GM19452 (cell line): ENCODE results near the gene RSPH6A.
A peak's percentile ranks its signal among the peaks of the same experiment; 100 is the strongest.

ENCODE experiments used
- ATAC-seq: cut with Tn5 transposase; IDR thresholded peaks from one replicate; pipeline ENCODE4 v1.9.1; 2021; ENCODE audit not compliant: unreplicated experiment

Gene RSPH6A

DNA sequence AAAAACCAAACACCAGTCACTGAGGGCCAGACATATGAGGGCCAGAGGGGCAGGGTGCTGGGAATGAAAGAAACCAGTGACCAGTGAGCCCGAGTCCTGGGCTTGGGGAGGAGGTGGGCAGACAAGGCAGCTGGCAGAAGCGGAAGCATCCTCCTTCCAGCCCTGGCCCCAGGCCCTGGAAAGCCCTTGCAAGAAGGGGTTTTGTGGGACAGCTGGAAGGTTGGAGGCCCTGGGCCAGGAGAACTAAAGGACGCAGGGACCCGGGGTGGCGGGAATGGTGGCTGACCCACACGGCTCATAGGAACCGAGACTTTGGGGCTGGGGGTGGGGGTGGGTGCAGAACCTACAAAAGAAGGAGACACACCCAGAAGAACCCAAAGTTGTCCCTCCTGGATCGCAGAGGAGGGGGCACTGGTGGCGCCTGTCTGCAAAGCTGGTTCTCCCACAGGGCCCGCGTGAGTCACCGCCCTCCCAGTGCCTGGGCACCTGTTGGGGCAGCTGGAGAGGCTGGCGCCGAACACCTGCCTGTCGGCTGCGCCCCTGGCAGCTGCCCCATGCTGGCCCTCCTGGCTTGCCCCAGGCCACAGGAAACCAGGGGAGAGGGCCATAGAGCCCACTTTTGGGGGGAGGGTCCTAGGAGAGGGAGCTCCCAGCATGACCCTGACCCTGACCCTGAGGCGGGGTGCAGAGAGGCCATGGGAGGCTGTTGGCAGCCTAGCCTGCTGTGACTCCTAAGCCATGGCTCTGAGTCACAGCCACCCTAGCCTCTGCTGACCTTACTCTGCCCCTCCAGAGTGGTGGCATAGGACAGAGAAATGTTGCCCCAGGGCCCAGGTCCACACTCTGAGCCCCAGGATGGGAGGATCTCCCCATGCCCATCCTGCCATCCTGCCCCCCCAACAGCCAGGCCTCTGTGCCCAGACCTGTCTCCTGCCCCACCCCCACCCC is 33.6 kb downstream of the RSPH6A start:
- ATAC-seq, result no peak

DNA sequence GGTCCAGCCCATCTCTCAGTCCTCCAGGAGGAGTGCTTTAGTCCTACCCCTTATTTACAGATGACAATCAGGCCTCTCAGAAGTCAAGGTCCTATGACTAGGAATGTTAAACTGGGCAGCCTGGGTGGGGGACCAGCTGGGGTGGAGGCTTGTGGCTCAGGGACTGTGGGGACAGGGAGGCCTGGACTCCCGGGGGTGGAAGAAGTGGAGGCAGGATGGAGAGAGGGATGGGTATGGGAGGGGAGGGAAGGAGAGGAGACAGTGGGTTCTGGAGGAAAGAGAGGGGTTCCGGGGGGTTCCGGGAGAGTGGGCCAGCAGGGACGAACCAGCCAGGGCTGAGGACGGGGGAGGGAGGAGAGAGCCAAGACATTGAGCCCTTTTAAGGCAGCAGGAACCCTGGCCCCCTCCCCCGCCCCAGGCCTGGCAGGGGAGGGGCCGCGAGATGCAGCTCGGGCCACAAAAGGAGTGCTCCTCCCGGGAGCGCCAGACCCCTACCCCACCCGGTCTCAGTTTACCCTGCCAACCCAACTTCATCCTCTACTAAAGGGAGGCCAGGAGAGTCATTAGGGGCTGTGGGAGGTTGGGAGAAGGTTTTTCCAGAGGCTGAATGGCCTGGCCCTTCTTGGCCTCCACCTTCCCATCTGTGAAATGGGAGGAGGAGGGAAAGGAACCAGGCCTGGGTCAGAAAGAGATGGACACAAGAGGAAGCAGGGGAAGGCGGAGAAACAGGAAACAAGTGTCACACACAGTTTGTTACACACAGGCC is 34.5 kb downstream of the RSPH6A start:
- no peak for ATAC-seq

DNA sequence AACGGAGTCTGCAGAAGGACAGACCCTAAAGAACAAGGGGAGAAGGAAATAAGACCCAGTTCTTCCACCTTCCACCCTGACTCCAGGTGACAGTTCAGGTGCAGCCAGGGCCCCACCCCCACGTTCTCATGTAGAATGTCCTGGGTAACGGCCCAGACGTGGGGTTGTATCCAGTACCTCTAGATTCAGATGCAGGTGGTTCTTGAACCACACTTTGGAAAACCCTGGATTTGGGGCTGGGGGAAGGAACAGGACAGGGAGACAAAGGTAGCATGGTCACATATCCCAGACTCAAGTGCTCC is 35.0 kb downstream of the RSPH6A start:
- no peak for ATAC-seq

DNA sequence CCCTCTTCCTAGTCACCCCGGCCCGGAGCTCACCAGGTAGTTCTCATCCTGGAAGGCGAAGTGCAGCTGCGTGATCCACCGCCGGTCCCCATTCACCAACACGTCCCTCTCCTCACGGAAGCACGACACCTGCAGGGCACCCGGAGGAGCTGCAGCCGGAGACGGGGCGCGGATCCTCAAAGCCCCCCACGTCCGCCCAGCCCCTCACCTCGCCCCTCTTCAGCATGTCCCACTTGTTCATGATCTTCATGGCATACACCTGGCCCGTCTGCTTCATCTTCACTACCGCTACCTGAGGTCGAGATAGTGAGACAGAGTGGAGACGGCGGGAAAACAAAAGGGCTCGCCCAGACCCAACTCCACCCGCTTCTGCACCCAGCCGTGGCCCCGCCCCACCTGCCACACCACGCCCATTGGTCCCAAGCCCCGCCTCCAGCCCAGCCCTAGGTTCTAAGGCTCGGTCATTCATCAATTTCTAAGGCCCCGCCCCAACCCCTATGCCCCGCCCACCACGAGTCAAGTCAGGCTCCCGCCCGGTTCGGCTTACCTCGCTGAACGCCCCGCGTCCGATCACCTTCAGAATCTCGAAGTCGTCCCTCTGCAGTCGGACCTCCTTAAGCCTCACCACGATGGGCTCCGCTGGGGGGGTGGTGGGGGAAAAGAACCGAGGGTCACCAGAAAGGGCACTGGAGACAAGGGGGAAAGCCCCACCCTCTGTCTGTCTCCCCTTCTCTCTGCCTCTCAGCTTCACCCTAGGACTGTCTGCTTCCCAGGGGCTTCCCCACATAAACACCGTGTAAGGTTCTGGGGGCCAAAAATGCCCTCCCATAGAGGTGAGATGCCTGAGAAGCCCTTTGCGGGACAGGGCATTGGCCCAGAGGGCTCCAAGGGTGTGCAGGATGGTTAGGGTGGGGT is 35.6 kb downstream of the RSPH6A start:
- ATAC-seq, result peak; percentile 85

DNA sequence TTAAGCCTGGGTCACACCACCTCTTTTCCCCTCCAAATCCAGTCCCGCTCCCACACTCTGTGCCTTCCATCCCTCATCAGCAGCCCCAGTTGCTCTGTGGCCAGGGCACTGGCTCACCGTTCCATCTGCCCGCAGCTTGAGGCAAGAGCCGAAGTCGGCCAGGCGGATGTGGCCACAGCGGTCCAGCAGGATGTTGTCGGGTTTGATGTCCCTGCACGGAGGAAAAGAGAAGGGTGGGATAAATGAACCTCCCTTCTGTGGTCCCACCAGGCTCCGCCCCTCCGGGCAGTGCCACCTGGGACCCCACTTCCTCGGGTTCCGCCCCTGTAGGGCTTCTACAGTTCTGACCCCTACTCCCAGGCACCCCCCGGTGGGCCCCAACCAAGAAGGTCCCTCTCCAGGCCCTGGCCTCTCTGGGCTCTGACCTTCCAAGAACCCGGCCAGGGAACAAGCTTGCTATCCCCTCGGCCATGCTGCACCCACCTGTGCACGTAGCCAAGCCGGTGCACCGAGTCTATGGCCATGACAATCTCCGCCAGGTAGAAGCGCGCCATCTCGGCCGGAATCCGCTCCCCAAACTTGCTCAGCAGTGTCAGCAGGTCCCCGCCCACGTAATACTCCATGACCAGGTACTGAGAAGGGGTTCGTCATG is 37.0 kb downstream of the RSPH6A start:
- no peak for ATAC-seq

GRCh38 chr19:45777395-45777961 is 37.6 kb downstream of the RSPH6A start:
- no peak for ATAC-seq

DNA sequence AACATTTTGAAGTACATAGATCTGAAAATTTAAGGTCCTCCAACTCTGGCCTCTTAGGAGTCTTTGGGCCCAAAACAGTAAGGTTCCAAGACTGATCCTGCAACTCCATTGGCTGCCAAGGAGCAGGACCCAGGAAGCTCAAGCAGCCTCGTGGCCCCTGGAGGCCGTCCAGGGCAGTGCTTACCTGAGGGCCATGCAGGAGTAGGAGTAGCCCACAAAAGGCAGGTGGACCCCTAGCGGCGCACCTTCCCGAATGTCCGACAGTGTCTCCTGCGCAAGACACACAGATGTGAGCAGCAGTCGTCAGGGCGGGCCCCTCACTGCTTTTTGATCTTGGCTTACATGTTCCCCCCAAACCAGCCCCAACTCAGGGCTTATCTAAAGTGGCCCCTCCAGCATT is 40.3 kb downstream of the RSPH6A start:
- ATAC-seq, result no peak

- ATAC-seq, result no peak
Observed at GRCh38 chr19:45773384-45773783, 41.7 kb downstream of the RSPH6A start.

GRCh38 chr19:45772912-45773311 is 42.2 kb downstream of the RSPH6A start:
- no peak for ATAC-seq

DNA sequence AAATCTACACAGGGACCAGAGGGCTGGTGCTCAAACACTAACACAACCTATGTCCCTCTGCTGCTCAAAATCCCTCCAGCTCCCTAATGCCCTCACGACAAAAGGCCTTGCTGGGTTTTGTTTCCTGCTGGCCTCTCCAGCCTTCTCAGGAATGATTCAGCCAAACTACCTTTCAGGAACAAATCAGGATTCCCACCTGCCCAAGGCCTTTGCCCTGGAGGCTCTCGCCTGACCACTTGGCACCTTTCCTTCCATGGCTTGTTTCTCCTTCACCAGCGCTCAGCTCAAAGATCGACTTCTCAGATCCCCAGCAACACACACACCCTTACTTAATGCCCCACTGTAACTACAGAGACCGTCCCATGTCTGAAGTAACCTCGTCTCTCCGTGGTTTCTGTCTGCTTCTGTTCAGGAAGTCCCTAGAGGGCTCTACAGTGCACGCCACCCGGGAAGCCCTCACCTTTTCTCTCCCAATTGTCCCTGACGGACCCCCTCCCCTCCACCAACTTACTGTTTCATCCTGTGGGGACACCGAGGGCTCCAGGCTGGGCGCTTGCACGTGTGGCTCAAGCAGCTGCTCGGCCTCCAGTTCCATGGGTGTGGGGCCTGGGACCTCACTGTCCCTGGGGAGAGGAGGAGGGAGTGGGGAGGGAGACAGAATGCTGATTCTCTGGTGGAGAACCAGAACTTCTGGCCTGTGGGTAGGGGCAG is 42.8 kb downstream of the RSPH6A start:
- no peak for ATAC-seq

DNA sequence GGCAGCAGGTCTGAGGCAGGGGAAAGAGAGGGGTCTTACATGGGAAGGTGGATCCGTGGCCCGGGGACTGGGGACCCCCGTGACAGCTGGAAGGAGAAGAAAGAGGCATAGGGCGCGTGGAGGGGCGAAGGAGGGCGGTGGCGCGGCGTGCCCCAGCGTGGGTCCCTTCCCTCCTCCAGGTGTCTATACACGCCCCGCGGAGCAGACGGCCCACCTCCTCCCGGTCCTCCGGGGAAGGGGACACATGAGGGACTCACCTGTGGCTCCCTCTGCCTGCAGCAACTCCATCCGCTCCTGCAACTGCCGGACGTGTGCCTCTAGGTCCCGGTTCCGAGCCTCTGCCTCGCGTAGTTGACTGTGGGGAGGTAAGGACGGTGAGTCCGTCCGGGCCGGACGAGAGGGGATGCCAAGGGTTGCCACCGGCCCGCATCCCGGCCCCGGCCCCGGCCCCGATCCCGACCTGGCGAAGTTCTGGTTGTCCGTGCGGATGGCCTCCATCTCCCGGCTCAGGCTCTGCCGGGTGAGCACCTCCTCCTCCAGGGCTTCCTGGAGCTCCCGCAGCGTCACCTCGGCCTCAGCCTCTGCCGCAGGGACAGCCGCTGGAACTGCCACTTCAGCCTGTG is 43.7 kb downstream of the RSPH6A start:
- ATAC-seq, result no peak

DNA sequence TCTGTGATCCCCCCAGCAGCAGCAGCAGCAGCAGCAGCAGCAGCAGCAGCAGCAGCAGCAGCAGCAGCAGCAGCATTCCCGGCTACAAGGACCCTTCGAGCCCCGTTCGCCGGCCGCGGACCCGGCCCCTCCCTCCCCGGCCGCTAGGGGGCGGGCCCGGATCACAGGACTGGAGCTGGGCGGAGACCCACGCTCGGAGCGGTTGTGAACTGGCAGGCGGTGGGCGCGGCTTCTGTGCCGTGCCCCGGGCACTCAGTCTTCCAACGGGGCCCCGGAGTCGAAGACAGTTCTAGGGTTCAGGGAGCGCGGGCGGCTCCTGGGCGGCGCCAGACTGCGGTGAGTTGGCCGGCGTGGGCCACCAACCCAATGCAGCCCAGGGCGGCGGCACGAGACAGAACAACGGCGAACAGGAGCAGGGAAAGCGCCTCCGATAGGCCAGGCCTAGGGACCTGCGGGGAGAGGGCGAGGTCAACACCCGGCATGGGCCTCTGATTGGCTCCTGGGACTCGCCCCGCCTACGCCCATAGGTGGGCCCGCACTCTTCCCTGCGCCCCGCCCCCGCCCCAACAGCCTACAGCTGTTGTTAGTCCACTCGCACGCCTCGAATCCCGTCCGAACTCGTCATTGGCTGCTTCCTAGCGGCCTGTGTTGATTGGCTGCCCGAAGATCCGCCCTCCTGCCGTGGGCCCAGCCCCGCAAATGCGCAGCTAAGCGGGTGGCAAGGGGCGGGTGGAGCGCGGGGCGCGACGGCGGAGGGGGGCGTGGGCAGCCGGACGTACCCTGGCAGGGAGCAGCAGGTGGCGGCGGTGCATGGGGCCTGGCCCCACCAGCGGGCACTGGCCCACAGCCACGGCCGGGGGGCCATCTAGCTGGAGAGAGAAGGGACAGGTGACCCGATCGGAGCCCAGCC is 44.7 kb downstream of the RSPH6A start:
- ATAC-seq, result peak; percentile 50

DNA sequence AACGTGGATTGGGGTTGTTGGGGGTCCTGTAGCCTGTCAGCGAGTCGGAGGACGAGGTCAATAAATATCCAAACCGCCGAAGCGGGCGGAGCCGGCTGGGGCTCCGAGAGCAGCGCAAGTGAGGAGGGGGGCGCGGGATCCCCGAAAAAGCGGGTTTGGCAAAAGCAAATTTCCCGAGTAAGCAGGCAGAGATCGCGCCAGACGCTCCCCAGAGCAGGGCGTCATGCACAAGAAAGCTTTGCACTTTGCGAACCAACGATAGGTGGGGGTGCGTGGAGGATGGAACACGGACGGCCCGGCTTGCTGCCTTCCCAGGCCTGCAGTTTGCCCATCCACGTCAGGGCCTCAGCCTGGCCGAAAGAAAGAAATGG is 45.3 kb downstream of the RSPH6A start:
- ATAC-seq, result no peak

- ATAC-seq, result peak; percentile 52
Observed at GRCh38 chr19:45768984-45769782, 45.9 kb downstream of the RSPH6A start, which contains the start of gene SIX5. Gene SIX5, minus strand, starts transcription at chr19:45769252. Its CDS starts 408 bp downstream, at chr19:45768844.

DNA sequence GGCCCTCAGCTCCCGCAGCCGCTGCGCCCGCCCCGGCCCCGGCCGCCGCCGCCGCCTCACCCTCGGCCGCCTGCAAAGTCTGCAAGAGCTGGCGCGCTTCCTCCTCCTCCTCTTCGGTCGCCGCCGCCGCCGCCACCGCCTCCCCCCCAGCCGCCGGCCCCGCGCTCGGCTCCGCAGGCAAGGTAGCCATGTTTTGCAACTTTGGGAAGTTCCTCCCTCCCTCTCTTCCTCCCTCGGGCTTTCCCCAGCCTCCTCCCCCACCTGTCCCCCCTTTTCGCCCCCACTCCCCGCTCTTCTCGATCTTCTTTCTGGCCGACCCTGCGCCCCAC is 46.5 kb downstream of the RSPH6A start:
- no peak for ATAC-seq

- ATAC-seq, result no peak
Observed at GRCh38 chr19:45767881-45768654, 47.0 kb downstream of the RSPH6A start.

DNA sequence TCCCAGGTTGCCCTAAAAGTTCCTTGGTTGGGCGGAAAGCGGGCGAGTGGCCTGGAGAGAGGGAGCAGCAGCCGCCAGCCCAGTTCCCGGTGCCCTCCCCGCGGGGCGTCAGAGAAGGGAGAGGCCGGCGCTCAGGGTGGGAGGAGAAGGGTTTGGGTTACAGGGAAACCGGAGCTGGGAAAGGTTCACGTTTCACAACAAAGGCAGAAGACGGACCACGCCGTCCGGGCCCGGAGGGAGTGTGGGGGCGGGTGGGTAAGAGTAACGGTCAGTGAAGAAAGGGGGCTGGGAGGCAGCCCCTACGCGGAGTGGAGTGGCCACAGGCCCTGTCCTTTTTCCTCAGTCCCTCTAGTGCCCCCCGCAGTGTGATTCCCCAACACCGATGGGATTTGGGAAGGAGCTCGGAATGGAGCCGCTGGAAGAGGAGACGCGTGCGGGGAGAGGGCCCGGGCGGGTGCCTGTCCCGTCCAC is 47.7 kb downstream of the RSPH6A start:
- no peak for ATAC-seq
